Epithelial cell of esophagus (primary cell): ENCODE data around the gene TMTC4.
"Not testable (repeated sequence)": the region's sequence is repeated elsewhere in the genome, so short reads cannot be mapped to it uniquely, and the experiment has no call there.

Source experiments
- DNase-seq: peaks from one replicate; pipeline ENCODE4 v3.0.0; 2010; ENCODE audit warnings: low read depth
- H3K4me3 ChIP-seq: 2 replicates; pipeline ENCODE4 v1.5.1; 2011; ENCODE audit warnings: mild to moderate bottlenecking, low read length, control low read depth
- CTCF ChIP-seq: IDR thresholded peaks from 2 replicates; pipeline ENCODE4 v1.5.1; 2011; ENCODE audit warnings: low read depth, mild to moderate bottlenecking, low read length, control low read depth, inconsistent platforms; ENCODE audit not compliant: insufficient read depth; ENCODE audit errors: missing control alignments

The TMTC4 gene

GRCh38 chr13:100634696-100635095, 39.9 kb downstream of the TMTC4 start:
- no peak for TF ChIP-seq CTCF

GRCh38 chr13:100633461-100633860, 41.1 kb downstream of the TMTC4 start:
- peak; percentile 98 for DNase-seq
- no peak for TF ChIP-seq CTCF
- no peak overlapping the region for H3K4me3 ChIP-seq

More at GRCh38 chr13:100634696-100635095, 39.9 kb downstream of the TMTC4 start:
- no peak overlapping the region for H3K4me3 ChIP-seq
- no peak for DNase-seq

- H3K4me3 ChIP-seq: no peak overlapping the region
- no peak for DNase-seq
- no peak for TF ChIP-seq CTCF
Observed at GRCh38 chr13:100630555-100630954, 44.0 kb downstream of the TMTC4 start.

GRCh38 chr13:100627120-100627519, 47.5 kb downstream of the TMTC4 start:
- TF ChIP-seq CTCF: no peak
- no peak overlapping the region for H3K4me3 ChIP-seq
- no peak for DNase-seq

GRCh38 chr13:100625447-100625846, 49.1 kb downstream of the TMTC4 start:
- H3K4me3 ChIP-seq: no peak overlapping the region
- TF ChIP-seq CTCF: no peak
- no peak for DNase-seq

GRCh38 chr13:100620792-100621191, 53.8 kb downstream of the TMTC4 start:
- no peak overlapping the region for H3K4me3 ChIP-seq
- TF ChIP-seq CTCF: no peak
- DNase-seq: no peak

- no peak overlapping the region for H3K4me3 ChIP-seq
- no peak for TF ChIP-seq CTCF
- DNase-seq: no peak
Observed at GRCh38 chr13:100619940-100620339, 54.7 kb downstream of the TMTC4 start.

GRCh38 chr13:100618897-100619296, 55.7 kb downstream of the TMTC4 start:
- DNase-seq, H3K4me3 ChIP-seq: not testable (repeated sequence)
